Smooth muscle cell of the brain vasculature (primary cell): ENCODE data around the gene HOXA11.

Experiments used
- DNase-seq: peaks from one replicate; pipeline ENCODE4 v3.0.0-alpha.2; 2012; ENCODE audit warnings: low read depth, low spot score

The HOXA11 gene

DNA sequence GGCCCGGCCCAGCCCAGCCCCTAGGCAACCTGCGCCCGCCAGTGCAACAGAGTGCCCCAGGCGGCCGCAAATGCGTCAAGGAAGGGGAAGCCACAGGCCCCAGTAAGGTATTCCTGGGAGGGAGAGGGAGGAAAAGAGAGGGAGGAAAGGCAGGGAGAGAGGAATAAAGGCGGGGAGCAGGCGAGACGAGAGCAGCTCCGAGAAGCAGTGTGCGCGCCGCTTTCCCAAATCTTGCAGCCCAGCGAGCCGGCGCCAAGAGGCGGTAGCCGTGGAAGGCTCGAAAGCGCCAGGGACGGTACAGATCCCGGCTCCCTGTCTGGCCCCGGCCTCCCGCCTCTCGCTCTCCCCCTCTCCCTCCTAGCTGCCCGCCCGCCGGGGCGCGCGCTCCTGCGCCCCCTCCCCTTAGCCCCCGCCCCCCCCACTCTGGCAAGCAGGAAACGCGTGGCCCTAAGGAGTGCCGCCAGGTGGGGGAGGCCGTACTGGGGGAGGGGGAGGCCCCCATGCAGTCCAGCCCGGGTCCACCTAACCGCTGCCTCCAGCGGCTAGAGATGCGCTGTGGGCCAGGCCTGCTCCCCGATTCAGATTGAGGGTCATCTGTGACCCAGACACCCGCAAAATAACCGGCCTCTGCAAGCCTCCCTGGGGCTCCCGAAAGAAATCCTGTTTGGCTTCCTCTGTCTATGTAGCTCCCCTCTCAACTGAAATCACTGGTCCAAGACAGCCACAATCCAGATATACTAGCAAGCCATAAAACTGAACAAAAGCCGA, 15.2 kb downstream of the HOXA11 start:
- no peak for DNase-seq

DNA sequence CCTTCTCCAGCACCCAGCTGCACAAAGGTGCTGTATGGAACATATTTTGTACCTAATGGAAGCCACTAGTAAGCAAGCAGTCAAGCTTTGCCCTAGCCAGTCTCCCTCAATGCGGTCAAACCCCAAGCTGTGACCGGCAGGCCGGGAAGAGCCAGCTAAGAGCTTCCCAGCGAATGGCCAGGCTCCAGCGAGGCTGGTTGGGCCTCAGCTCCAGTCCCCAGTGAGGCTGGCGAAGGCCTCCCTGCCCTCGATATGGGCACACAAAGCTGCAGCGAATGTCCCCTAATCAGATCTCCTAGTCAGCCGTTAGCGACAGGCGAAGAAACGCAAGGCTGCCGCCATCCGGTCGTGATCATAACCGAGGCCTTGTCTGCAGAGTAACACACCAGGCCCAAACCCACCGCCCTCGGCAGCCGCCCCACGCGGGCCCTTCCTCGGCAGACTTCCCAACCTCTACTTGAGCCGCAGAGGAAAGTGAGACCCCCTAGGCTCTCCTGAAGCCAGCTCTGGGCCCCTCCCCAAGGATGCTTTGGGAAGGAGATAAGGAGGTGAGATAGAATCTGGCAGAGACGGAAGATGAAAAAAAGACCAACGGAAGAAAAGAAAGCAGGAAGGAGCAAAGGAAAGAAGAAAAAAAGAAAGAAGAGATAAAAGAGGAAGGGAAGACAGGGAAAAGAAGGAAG, 16.6 kb downstream of the HOXA11 start:
- DNase-seq = no peak

DNA sequence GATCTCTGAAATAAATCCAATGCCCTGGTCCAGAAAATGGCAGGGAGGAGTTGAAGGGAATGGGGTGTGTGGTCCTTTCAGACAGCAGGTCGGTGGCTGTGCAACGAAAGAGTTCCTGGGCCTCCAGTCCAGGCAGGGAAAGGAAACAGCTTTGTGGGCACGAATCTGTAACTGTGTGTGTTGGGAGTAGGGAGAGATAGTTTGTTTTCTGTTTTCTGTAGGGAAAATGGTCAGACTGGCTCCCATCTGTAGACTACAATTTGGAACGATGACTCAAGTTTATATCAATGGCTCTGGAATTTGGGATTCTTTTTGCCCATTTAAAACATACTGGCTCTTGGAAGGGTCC, 17.1 kb downstream of the HOXA11 start:
- no peak for DNase-seq

DNA sequence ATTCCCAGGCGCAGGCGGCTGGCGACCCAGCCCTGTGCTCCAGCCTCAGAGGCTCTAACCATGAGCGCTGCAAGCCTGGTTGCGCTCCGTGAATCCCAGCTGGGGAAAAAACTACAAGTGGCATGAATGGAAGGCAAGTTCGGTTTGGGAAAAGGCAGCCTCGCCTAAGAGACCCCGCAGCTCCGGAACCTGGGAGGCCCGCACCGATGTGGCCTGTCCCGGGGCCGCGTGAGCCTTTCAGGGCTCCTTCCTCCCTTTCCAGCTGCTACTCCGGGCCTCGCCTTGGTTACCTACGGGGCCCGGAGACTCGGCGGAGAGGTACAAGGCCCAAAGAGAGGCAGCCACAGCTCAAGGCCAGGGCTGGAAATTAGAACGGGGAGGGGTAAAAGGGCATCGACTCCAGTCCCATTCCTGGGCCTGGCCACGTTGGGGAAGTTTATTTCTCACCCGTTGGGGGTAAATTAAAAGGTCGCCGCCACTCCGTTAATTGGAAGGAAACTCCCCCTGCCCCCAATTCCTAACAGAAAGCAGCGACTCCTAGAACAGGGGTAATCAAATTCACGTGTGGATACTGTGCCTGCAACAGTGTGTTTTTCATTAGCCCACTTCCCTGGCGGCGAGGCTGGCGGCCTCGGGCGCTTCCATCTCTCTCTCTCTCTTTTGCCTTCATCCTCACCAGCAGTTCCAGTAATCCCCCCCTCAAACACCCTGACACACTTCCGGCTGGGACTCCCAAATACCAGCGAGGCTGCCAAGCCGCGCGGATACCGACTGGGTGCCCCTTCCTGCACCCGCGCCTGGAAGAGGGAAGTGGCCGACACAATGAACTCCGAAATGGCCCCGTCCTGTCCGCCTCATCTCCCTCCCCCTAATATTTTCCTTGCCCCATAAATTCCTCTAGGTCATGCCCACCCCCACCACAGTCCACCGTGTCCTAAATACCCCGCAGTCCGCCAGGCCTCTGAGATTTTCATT, 18.2 kb downstream of the HOXA11 start:
- DNase-seq = no peak

DNA sequence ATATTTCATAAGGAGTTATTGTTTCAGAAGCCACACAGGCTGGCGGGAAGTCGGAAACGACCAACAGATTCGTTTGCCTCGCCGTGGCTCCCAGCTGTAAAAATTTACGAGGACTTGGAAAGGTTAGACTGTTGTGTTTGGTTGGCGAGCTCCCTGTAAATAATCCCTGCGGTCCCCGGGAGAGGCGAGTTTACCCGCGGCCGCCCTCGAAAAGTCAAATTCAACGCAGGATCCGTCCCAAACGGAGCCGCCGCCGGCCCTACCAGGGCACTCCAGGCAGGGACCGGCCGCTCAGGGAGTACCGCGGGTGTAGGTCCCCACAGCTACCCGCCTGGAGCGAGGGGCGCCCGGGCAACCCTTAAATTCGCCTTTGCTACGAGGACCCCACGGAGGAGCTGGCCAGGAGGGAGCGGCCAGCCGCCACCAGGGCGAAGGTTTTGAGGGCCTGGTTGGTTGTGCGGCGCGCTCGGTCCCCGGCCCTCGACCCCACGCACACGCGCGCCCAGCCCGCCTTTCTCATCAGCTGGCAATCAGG, 19.0 kb downstream of the HOXA11 start:
- DNase-seq = no peak

DNA sequence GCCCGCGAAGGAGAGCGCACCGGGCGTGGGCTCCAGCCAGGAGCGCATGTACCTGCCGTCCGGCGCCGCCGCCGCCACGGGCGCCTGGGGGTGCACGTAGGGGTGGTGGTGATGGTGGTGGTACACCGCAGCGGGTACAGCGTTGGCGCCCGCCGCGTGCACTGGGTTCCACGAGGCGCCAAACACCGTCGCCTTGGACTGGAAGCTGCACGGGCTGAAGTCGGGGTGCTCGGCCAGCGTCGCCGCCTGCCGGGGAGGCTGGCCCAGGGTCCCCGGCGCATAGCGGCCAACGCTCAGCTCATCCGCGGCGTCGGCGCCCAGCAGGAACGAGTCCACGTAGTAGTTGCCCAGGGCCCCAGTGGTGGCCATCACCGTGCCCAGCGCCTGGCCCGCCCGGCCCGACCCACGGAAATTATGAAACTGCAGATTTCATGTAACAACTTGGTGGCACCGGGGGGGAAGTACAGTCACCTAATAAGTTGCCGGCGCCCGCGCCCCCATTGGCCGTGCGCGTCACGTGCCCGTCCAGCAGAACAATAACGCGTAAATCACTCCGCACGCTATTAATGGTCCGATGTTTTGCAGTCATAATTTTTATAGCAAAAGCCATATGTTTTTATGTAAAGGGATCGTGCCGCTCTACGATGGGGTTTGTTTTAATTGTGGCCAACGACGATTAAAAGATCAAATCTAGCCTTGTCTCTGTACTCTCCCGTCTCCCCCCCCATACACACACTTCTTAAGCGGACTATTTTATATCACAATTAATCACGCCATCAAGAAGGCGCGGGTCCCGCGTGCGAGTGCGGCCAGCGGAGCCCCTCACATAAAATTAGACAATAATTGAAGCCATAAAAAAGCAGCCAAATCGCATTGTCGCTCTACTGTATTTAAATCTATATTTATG, 19.7 kb downstream of the HOXA11 start, which contains the start of gene HOXA9:
HOXA9 (minus strand) TSS at position 449 of the 907 bp plus-strand sequence; CDS start at position 369, 80 bp downstream.
- no peak for DNase-seq

DNA sequence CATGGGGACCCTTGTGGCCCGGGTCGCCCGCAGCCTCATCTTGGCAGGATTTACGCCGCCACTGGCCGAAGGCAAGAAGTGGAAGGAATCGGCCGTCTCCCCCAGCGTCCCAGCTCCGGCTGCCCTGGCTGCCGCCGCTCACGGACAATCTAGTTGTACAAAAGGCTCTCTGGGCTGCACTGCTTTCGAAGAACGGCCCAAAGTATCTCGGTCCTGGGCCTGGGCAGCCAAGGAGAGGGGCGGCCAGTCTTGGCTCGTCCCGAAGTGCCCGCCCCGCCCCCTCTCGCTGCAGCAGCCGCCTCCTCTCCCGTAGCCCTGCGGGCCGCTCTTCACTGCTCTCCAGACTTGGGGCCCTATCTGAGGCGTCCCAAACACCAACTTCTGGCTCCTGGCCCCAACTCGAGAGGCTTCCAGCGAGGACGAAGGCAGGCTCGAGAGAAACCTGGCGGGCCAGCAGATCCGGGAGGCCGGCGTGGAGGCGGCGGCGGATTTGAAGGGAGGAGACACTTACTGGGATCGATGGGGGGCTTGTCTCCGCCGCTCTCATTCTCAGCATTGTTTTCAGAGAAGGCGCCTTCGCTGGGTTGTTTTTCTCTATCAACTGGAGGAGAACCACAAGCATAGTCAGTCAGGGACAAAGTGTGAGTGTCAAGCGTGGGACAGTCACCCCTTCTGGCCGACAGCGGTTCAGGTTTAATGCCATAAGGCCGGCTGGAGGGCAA, 20.5 kb downstream of the HOXA11 start:
- no peak for DNase-seq

DNA sequence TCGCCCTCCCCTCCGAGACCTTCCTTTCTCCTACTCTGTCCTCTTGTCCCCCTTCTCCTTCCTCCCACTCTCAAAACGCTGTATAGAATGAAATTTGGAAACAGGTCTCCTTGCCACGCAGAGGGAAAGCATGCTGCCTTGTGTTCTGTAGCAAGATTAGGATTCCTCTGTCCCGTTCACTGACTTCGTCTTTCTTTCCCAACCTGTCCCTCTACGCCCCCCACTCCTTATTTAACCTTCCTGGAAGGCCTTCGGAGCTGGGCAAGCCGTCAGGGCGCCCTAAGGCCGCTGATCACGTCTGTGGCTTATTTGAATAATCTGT, 21.0 kb downstream of the HOXA11 start:
- no peak for DNase-seq

DNA sequence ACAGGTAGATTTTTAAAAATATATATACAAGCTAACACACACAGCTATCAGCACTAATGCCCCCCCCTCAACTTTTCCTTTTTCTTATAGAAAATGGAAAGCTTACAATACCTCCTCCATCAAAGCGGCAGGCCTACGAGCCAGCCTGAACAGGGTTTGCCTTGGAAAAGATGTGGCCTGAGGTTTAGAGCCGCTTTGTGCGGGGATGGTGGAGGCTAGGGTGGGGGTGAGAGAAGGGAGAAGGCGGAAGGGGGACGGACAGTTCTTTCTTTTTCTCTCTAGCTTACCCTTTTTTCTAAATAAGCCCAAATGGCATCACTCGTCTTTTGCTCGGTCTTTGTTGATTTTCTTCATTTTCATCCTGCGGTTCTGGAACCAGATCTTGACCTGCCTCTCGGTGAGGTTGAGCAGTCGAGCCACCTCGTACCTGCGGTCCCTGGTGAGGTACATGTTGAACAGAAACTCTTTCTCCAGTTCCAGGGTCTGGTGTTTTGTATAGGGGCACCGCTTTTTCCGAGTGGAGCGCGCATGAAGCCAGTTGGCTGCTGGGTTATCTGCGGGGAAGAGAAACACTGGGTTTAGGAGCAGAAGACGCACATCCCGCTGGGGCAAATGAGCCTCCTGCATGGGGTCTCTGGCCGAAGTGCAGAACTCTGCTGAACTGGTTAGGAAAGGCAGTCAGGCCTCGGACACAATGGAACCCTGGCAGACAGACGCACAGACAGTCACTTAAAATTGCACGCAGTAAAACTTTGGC, 21.6 kb downstream of the HOXA11 start:
- no peak for DNase-seq

DNA sequence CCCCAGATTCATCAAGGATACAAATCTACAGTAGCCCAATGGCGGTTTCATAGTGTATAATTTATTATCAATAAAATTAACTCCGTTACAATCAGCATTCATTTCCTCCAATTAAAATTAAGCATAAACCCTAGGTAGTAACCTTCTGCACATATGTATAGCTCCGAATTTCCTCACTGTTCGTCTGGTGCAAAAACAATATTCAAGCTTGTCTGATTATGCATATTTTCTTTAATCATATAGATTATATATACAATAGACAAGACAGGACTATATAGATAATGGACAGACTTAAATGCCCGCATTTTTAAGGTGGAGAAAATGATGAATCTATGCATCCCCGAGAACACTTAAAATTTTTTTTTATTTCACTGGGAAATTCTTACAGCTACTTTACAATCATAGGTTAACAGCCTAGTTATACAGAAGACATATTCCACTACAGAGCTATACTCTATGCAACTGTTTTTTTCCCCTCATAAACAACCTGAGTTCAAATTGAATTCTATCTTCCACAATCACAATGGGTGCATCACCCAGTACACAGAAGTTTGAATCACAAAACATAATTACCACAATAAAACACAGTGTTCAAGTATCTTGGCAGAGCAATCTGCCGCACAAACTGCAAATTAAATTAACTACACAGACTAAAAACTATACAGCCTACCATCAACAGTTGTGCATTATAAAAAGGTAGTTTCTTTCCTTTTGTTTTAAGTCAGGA, 22.3 kb downstream of the HOXA11 start:
- DNase-seq = no peak

DNA sequence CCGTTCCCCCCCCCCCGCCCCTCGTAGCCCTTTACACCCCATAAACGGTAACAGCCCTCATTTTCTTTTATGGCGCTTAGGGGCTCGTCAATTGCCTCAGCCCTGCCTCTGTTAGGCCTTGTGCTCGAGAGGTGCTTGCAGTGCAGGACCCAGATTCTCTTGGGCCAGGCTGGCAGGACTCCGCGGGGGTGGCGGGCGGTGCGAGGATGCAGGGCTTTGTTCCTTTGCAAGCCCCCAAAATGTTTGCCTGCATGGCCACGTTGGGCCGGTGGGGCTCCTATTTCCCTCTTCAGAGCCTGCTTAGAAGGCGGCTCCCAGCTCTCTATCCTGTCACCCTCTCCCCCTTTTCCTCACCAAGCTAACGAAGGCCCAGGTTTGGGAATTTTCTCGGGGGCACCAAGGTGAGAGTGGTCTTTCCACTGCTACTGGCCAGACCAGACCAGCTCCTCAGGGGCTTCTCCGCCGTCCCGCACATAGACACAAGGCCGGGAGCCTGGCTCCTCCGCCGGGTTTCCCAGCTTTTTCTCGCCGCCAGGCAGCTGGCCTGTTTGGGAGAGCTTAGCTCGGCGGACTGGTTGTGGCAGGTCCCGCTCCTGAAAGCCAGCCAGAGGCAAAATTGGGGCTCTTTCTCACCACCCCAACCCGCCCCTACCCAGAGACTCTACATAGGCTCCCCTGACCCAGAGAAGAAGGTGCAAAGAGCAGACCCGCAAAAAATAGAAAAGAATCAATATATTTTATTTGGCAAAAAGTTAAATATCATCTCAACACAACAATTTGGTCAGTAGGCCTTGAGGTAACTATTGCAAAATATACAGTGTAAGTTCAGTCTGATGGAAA, 23.1 kb downstream of the HOXA11 start:
- DNase-seq = no peak

DNA sequence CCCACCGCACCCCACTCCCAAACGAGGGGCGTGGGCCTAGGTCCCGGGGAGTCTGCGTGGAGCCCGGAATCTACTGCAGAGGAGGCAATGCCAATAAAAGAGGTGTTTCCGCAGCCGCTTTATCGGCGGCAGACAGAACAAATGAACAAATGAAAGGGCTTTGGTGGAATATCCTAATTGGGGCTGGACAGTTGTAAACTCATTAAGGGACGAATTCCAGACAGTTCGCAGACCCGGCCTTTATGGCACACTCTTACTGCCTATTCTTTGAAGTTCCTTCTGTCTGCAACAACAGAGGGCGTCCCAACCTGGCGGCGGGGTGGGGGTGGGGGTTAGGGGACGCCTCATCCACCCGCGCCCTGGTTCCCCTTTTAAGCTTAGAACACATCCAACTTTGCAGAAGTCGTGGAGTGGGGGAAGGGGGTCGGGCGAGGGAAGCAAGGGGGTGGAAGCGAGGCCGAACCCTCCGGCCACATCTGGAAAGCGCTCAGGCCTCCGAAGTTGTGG, 23.8 kb downstream of the HOXA11 start:
- DNase-seq = no peak

DNA sequence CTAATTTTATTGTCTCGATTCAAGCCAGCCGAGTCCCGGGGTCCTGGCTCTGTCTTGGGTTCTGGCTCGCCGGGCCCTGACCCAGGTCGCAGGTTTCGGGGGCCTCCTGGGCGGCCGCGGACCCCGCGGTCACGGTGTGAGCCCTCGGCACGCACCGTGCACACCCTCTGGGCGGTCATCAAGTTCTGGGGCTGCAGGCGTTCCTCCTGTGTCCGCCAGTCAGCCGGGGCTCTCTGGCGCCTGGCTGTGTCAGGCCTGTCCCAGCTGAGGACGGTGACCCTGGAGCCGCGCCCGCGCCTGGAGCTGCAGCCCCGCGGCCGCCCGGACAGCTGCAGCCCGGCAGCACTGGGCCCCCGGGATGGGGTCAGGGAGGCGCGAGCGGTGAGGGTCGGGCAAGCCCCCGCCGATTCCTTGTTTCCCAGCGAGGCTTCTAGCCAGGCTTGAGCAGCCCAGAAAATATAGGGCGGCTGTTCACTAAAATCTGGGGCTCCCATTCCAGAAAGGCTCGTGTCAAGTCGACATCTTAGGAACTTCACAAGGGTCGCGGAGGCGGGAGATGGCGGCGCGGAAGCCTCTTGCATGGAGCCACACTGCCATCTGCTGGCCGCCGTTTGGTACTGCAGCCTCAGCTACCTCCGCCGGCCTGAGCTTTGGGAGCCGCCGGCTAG, 24.4 kb downstream of the HOXA11 start:
- peak; percentile 57 for DNase-seq

DNA sequence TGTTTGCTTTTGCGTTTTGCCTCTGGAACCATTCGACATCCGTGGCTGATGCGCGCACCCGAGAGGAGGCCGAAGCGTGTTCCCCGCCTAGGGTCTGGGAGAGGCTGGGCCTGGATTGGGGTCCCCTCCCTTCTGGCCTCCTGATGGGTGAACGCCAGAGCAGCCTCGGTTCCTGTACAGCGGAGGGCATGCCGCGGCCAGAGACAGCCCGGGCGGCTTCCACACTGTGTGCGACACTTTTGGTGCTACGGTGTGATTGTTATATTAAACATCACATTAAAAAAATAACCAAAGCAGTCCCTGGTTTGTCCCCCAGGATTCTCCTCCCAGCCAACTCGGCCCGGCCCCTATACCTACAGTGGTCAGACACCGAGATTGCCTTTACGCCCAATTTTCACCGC, 24.9 kb downstream of the HOXA11 start:
- DNase-seq = no peak

DNA sequence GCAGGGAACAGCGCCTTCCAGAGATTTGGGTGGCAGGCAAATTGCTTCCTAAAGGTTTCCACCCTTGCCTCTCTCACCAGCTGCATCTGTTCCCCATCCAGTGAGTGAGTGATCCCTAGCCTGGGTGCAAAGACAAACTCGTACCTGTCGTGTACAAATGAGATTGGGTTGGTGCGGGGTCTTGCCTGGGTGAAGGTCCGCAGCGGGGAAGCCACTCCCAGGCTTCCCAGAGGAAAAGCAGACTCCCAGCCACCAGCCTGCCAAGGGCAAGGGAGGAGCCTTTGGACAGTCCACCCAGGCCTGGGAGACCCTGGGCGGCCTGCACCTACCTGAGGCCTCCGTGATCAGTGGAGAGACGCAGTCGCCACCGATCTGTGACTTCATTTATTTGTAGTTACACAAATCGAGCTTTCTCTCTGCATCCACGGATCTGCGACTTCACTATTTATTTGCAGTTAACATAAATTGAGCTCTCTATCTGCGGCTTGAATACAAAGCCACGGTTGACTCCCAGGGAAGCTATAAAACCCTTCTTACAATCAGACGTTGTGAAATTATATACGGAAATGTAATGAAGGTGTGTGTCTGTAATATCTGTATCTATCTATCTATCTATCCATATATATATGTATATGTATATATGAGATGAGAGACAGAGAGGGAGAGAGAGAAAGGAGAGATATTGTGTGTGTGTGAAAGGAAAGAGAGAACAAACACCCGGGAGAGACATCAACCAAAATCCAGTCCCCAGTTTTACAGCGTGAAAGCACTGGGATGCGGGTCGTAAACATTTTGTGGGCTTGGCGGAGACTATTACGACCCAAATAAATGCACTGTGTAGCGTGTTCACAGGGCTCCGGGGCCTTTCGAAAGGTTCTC, 25.5 kb downstream of the HOXA11 start:
- no peak for DNase-seq
